Measurements from ENCODE around the gene FAR2. TPM values are rescaled to one million over a fixed set of nuclear protein-coding genes. Genes with fewer than 3 reads are reported as not detected.
"Not testable (repeated sequence)": the region's sequence is repeated elsewhere in the genome, so short reads cannot be mapped to it uniquely, and the experiment has no call there.

The FAR2 gene
- total RNA-seq, result 0.08 TPM in 1 of 2 replicates, not detected in the other
- 1.2 TPM for polyA plus RNA-seq (2012)

GRCh38 chr12:29148911-29149690 is at the start of gene FAR2:
Gene FAR2, plus strand, starts transcription at chr12:29149278. Its CDS starts 121,172 bp downstream, at chr12:29270450.
- peak; percentile 1 for DNase-seq (ENCODE audit: low read depth)

GRCh38 chr12:29102741-29103140 is 46.3 kb upstream of the FAR2 start:
- DNase-seq (ENCODE audit: low read depth), result no peak

- no peak for DNase-seq (ENCODE audit: low read depth)
These were observed 45.5 kb upstream of the FAR2 start for GRCh38 chr12:29103539-29103974.

- no peak for DNase-seq (ENCODE audit: low read depth)
These were observed 44.6 kb upstream of the FAR2 start for GRCh38 chr12:29104516-29104915.

GRCh38 chr12:29110506-29111442 is 38.3 kb upstream of the FAR2 start:
- DNase-seq (ENCODE audit: low read depth), result no peak

GRCh38 chr12:29113101-29113500 is 36.0 kb upstream of the FAR2 start:
- DNase-seq (ENCODE audit: low read depth), result no peak

- DNase-seq (ENCODE audit: low read depth), result no peak
These were observed 32.7 kb upstream of the FAR2 start for GRCh38 chr12:29116414-29116813.

GRCh38 chr12:29131539-29131938 is 17.5 kb upstream of the FAR2 start:
- peak; percentile 2 for DNase-seq (ENCODE audit: low read depth)

GRCh38 chr12:29132316-29132715 is 16.8 kb upstream of the FAR2 start:
- no peak for DNase-seq (ENCODE audit: low read depth)

- no peak for DNase-seq (ENCODE audit: low read depth)
These were observed 15.9 kb upstream of the FAR2 start for GRCh38 chr12:29133181-29133580.

- no peak for DNase-seq (ENCODE audit: low read depth)
These were observed 15.4 kb upstream of the FAR2 start for GRCh38 chr12:29133680-29134079.

GRCh38 chr12:29138256-29138655 is 10.8 kb upstream of the FAR2 start:
- not testable (repeated sequence) for DNase-seq (ENCODE audit: low read depth)

- not testable (repeated sequence) for DNase-seq (ENCODE audit: low read depth)
These were observed 10.2 kb upstream of the FAR2 start for GRCh38 chr12:29138855-29139254.

- DNase-seq (ENCODE audit: low read depth), result no peak
These were observed 3.5 kb upstream of the FAR2 start for GRCh38 chr12:29145372-29146170.

- no peak for DNase-seq (ENCODE audit: low read depth)
These were observed 2.9 kb upstream of the FAR2 start for GRCh38 chr12:29146196-29146595.

- DNase-seq (ENCODE audit: low read depth), result no peak
These were observed 1.1 kb upstream of the FAR2 start for GRCh38 chr12:29147731-29148595.

- no peak for DNase-seq (ENCODE audit: low read depth)
These were observed 525 bp upstream of the FAR2 start for GRCh38 chr12:29148596-29148910.

GRCh38 chr12:29149691-29150281 is 708 bp downstream of the FAR2 start:
- DNase-seq (ENCODE audit: low read depth), result no peak

- DNase-seq (ENCODE audit: low read depth), result no peak
These were observed 1.4 kb downstream of the FAR2 start for GRCh38 chr12:29150462-29150861.
